ENCODE measurements around the gene MTX1. TPM values are rescaled to one million over a fixed set of nuclear protein-coding genes. Genes with fewer than 3 reads are reported as not detected.

The MTX1 gene
- total RNA-seq, 1 donor from 2014 or later: 79.3 TPM

- no peak for TF ChIP-seq CTCF (IDR thresholded peaks at IDR 0.05; ENCODE audit: insufficient read depth, low read length, poor library complexity, severe bottlenecking)
- no peaks in the 10 kb centered on the region for H3K27me3 ChIP-seq (ENCODE audit: control insufficient read depth, insufficient read depth, low read length)
- no peak overlapping the region for H3K4me3 ChIP-seq (ENCODE audit: low read depth, low read length)
- H3K36me3 ChIP-seq (ENCODE audit: control insufficient read depth, insufficient read depth, low read length): peaks cover 7% of the 10 kb centered on the region
- DNase-seq (ENCODE audit: low read depth): no peak
Observed at GRCh38 chr1:155196893-155197638, 11.4 kb upstream of the MTX1 start.

GRCh38 chr1:155197901-155198546 is 10.5 kb upstream of the MTX1 start:
- no peak for DNase-seq (ENCODE audit: low read depth)
- no peaks in the 10 kb centered on the region for H3K27me3 ChIP-seq (ENCODE audit: control insufficient read depth, insufficient read depth, low read length)
- no peak for TF ChIP-seq CTCF (IDR thresholded peaks at IDR 0.05; ENCODE audit: insufficient read depth, low read length, poor library complexity, severe bottlenecking)
- H3K4me3 ChIP-seq (ENCODE audit: low read depth, low read length): no peak overlapping the region
- peaks cover 7% of the 10 kb centered on the region for H3K36me3 ChIP-seq (ENCODE audit: control insufficient read depth, insufficient read depth, low read length)

GRCh38 chr1:155198547-155198906 is 10.0 kb upstream of the MTX1 start:
- H3K4me3 ChIP-seq (ENCODE audit: low read depth, low read length): no peak overlapping the region
- H3K36me3 ChIP-seq (ENCODE audit: control insufficient read depth, insufficient read depth, low read length): peaks cover 7% of the 10 kb centered on the region
- DNase-seq (ENCODE audit: low read depth): no peak
- TF ChIP-seq CTCF (IDR thresholded peaks at IDR 0.05; ENCODE audit: insufficient read depth, low read length, poor library complexity, severe bottlenecking): no peak
- no peaks in the 10 kb centered on the region for H3K27me3 ChIP-seq (ENCODE audit: control insufficient read depth, insufficient read depth, low read length)

GRCh38 chr1:155199792-155200191 is 8.7 kb upstream of the MTX1 start:
- H3K27me3 ChIP-seq (ENCODE audit: control insufficient read depth, insufficient read depth, low read length): no peaks in the 10 kb centered on the region
- H3K36me3 ChIP-seq (ENCODE audit: control insufficient read depth, insufficient read depth, low read length): peaks cover 7% of the 10 kb centered on the region
- no peak overlapping the region for H3K4me3 ChIP-seq (ENCODE audit: low read depth, low read length)
- TF ChIP-seq CTCF (IDR thresholded peaks at IDR 0.05; ENCODE audit: insufficient read depth, low read length, poor library complexity, severe bottlenecking): no peak
- DNase-seq (ENCODE audit: low read depth): no peak

- no peaks in the 10 kb centered on the region for H3K27me3 ChIP-seq (ENCODE audit: control insufficient read depth, insufficient read depth, low read length)
- H3K36me3 ChIP-seq (ENCODE audit: control insufficient read depth, insufficient read depth, low read length): peaks cover 7% of the 10 kb centered on the region
- DNase-seq (ENCODE audit: low read depth): no peak
- no peak overlapping the region for H3K4me3 ChIP-seq (ENCODE audit: low read depth, low read length)
- TF ChIP-seq CTCF (IDR thresholded peaks at IDR 0.05; ENCODE audit: insufficient read depth, low read length, poor library complexity, severe bottlenecking): no peak
Observed at GRCh38 chr1:155200920-155201319, 7.6 kb upstream of the MTX1 start.

Measured in kidney epithelial cell (primary cell).